K562 (cell line): Measurements from ENCODE around the gene NDUFV3. TPM values are rescaled to one million over a fixed set of nuclear protein-coding genes. Genes with fewer than 3 reads are reported as not detected.

Source experiments
- ARID1B ChIP-seq: fragments of 450-650 bp; IDR thresholded peaks from 2 replicates; pipeline ENCODE4 v1.6.1; 2016; ENCODE audit warnings: antibody characterized with exemption, mild to moderate bottlenecking, inconsistent platforms
- ATF4 ChIP-seq: fragments of 450-650 bp; formaldehyde crosslinking; IDR thresholded peaks from 2 replicates; pipeline ENCODE4 v1.4.0; 2022; ENCODE audit warnings: mild to moderate bottlenecking, moderate library complexity
- C11orf30 ChIP-seq: fragments of 450-650 bp; IDR thresholded peaks from 2 replicates; pipeline ENCODE4 v1.6.1; 2016; ENCODE audit warnings: low read depth, mild to moderate bottlenecking
- CBX1 ChIP-seq: sonication (generic); IDR thresholded peaks from 2 replicates; pipeline ENCODE4 v1.6.1; 2016; ENCODE audit warnings: antibody characterized with exemption, low read depth, mild to moderate bottlenecking
- CEBPG ChIP-seq, 3 experiments: fragments of 200-800 bp in 1 of 3; sonication (Bioruptor generic) in 1 of 3; sonication (generic) in 1 of 3; formaldehyde crosslinking in 1 of 3; IDR thresholded peaks in 2 of 3; conservative IDR thresholded peaks in 1 of 3; 2 replicates each; pipeline versions ENCODE4 v1.6.1 to v1.8.0; 2016 to 2022; ENCODE audit warnings: missing compliant biosample characterization in 2 of 3, missing genetic modification characterization in 2 of 3, mild to moderate bottlenecking in 1 of 3, missing genetic modification reagents in 1 of 3
- CREB3 ChIP-seq: fragments of 450-650 bp; conservative IDR thresholded peaks from 2 replicates; pipeline ENCODE4 v1.6.1; 2016; ENCODE audit warnings: missing genetic modification characterization, low read depth, mild to moderate bottlenecking, missing compliant biosample characterization, moderate library complexity
- HBP1 ChIP-seq: fragments of 450-650 bp; formaldehyde crosslinking; IDR thresholded peaks from 2 replicates; pipeline ENCODE4 v1.4.0; 2022; ENCODE audit warnings: missing genetic modification characterization
- MTA2 ChIP-seq: fragments of 450-650 bp; IDR thresholded peaks from 2 replicates; pipeline ENCODE4 v1.6.1; 2016; ENCODE audit warnings: low read depth
- NR4A1 ChIP-seq, 2 experiments: fragments of 250-450 bp in 1 of 2; fragments of 450-650 bp in 1 of 2; sonication (Bioruptor Pico) in 1 of 2; IDR thresholded peaks; 2 replicates each; pipeline versions ENCODE4 v1.4.0 to v1.6.1; 2016 to 2020; ENCODE audit warnings: mild to moderate bottlenecking in 2 of 2, missing compliant biosample characterization in 1 of 2, missing genetic modification characterization in 1 of 2, moderate library complexity in 1 of 2
- SFPQ ChIP-seq: fragments of 200-400 bp; formaldehyde crosslinking; IDR thresholded peaks from 2 replicates; pipeline ENCODE4 v1.6.1; 2017; ENCODE audit warnings: mild to moderate bottlenecking, low read depth, low read length, moderate library complexity
- SMAD4 ChIP-seq: fragments of 250-450 bp; sonication (Bioruptor Pico); conservative IDR thresholded peaks from 2 replicates; pipeline ENCODE4 v1.8.0; 2021; ENCODE audit warnings: inconsistent platforms, mild to moderate bottlenecking, moderate library complexity
- ZBTB1 ChIP-seq: sonication (generic); formaldehyde crosslinking; IDR thresholded peaks from 2 replicates; pipeline ENCODE4 v1.8.1; 2023; ENCODE audit warnings: missing genetic modification reagents, low read depth, mild to moderate bottlenecking, borderline replicate concordance
- ZBTB5 ChIP-seq: fragments of 450-650 bp; IDR thresholded peaks from 2 replicates; pipeline ENCODE4 v1.6.1; 2017; ENCODE audit warnings: antibody characterized with exemption
- polyA plus RNA-seq, 8 experiments: library from polyadenylated mRNA; depleted of rRNA in 4 of 8; stranded (reverse) in 5 of 8; unstranded in 3 of 8; fragments of >200 nt; fragmentation: Nextera tagmentation in 2 of 8; fragmentation: Illumina TruSeq in 1 of 8; extraction: Ambion mirVana in 2 of 8; extraction: Trizol in 1 of 8; gene quantifications; 2 replicates each; pipeline versions ENCODE4 v1.2.1 to v1.2.3, GENCODE V29; 2011 to 2014; ENCODE audit warnings: inconsistent platforms in 1 of 8, missing spikeins in 1 of 8
- total RNA-seq, 7 experiments: library from RNA; depleted of rRNA in 6 of 7; stranded (reverse); fragments of >200 nt in 6 of 7; fragmentation: Illumina TruSeq in 2 of 7; extraction: Trizol in 2 of 7; gene quantifications; 2 replicates each; pipeline versions ENCODE4 v1.2.1 to v1.2.3, GENCODE V29; 2011 to 2021; ENCODE audit warnings: low replicate concordance in 1 of 7

The NDUFV3 gene
- total and polyA plus RNA-seq, 9 of the 15 experiments (the other 6 are each of a cell fraction or from before 2014, with no cell fraction given), result 19.1 to 87.8 (median 74.3) TPM

- TF ChIP-seq SFPQ, result no peak
- TF ChIP-seq HBP1, result no peak
- TF ChIP-seq SMAD4 (CRISPR knock-in tag), result 0 out of 2 replicates have a peak, but pooled peaks have one; percentile 1
- TF ChIP-seq ZBTB5, result no peak
- peak; percentile 90 for TF ChIP-seq ARID1B
- no peak for TF ChIP-seq C11orf30
- no peak for TF ChIP-seq ATF4 (CRISPR knock-in tag)
- no peak for TF ChIP-seq CREB3
- TF ChIP-seq CEBPG (CRISPR knock-in tag; IDR thresholded peaks at IDR 0.05), result no peak
- TF ChIP-seq CEBPG (tag; conservative IDR thresholded peaks at IDR 0.05 in 1 of 2, IDR thresholded peaks at IDR 0.05 in 1 of 2), result no peak
- no peak for TF ChIP-seq NR4A1 (CRISPR knock-in tag; IDR thresholded peaks at IDR 0.05)
- TF ChIP-seq NR4A1 (tag; IDR thresholded peaks at IDR 0.05), result no peak
- TF ChIP-seq MTA2, result peak; percentile 64
- no peak for TF ChIP-seq CBX1
- no peak for TF ChIP-seq ZBTB1 (CRISPR knock-in tag)
Observed at GRCh38 chr21:42929969-42930368, 36.9 kb downstream of the NDUFV3 start (continued).
